Activated naive CD4-positive, alpha-beta T cell treated with anti-CD3 and anti-CD28 coated beads, Interleukin-2, amount 50 U/mL, for 72 hours (primary cell): ENCODE data around the gene IPCEF1. TPM values are rescaled to one million over a fixed set of nuclear protein-coding genes. Genes with fewer than 3 reads are reported as not detected.
"Not testable (repeated sequence)": the region's sequence is repeated elsewhere in the genome, so short reads cannot be mapped to it uniquely, and the experiment has no call there.

Experiments used
- ATAC-seq, 2 donors: fragments of 150-1000 bp; cut with Tn5 transposase; 2 replicates each; pipeline ENCODE4 v1.10.0; 2021; ENCODE audit warnings: mild to moderate bottlenecking in 2 of 2, moderate library complexity in 2 of 2
- DNase-seq, 2 donors: peaks; one replicate each; pipeline ENCODE4 v3.0.0; 2021 to 2022; ENCODE audit warnings: low spot score in 2 of 2
- H3K27ac Mint-ChIP-seq, 2 donors: one replicate each; pipeline ENCODE4 v1.8.0; 2022; ENCODE audit warnings: mild to moderate bottlenecking in 2 of 2, mixed read lengths in 2 of 2
- H3K36me3 Mint-ChIP-seq, 2 donors: one replicate each; pipeline ENCODE4 v1.8.0; 2022; ENCODE audit warnings: mixed read lengths in 2 of 2
- H3K9me3 Mint-ChIP-seq, 2 donors: one replicate each; pipeline ENCODE4 v1.8.0; 2022; ENCODE audit warnings: mixed read lengths in 2 of 2
- total RNA-seq, 2 donors: library from RNA; stranded (reverse); gene quantifications; one replicate each; pipeline ENCODE4 v1.2.3, GENCODE V29; 2022

The IPCEF1 gene
- total RNA-seq, 2 donors from 2014 or later: 8.8 to 19.1 TPM

- Mint-ChIP-seq H3K9me3 (peaks cover 8 to 10% of the 10 kb centered on the region in 2 donors), H3K36me3 (peaks cover 0 to 6% of the 10 kb centered on the region in 2 donors), H3K27ac (no peak overlapping the region)
- no peak for ATAC-seq
- DNase-seq: no peak
Measured at GRCh38 chr6:154354265-154354777, 2.3 kb downstream of the IPCEF1 start.

- peaks cover 0 to 6% of the 10 kb centered on the region in 2 donors for H3K36me3 Mint-ChIP-seq
- H3K27ac Mint-ChIP-seq: no peak overlapping the region
- H3K9me3 Mint-ChIP-seq: peaks cover 8 to 10% of the 10 kb centered on the region in 2 donors
- ATAC-seq (no peak), DNase-seq (no peak)
Measured at GRCh38 chr6:154353626-154354025, 3.0 kb downstream of the IPCEF1 start.

DNA sequence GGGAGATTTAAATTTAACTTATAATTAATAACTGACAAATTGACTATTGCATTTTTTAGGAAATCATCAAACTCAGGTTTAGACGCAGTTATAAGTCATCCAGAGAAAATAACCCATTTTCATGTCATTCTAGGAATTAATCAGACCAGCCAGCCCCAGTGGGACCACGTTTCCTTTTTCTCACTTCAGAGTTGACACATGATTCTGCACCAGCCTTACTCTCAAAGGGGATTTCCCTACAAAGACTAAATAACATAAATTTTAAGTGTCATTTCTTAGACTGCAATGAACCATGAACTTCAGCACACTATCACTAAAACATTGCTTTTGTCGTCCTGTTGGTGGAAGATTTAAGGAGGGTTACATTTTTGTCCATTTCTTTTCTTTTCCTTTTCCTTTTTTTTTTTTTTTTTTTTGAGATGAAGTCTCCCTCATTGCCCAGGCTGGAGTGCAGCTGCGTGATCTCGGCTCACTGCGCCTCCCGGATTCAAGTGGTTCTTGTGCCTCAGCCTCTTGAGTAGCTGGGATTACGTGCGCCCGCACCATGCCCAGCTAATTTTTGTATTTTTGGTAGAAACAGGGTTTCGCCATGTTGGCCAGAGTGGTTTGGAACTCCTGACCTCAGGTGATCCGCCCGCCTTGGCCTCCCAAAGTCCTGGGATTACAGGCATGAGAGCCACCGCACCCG is 3.6 kb downstream of the IPCEF1 start:
- H3K36me3 Mint-ChIP-seq: peaks cover 0 to 6% of the 10 kb centered on the region in 2 donors
- peaks cover 8 to 10% of the 10 kb centered on the region in 2 donors for H3K9me3 Mint-ChIP-seq
- no peak overlapping the region for H3K27ac Mint-ChIP-seq
- ATAC-seq (peak; percentile 87 to 93), DNase-seq (peak in 1 of 2 donors; percentile 54)

GRCh38 chr6:154350293-154350692 is 6.3 kb downstream of the IPCEF1 start:
- peaks cover 8 to 23% of the 10 kb centered on the region in 2 donors for H3K9me3 Mint-ChIP-seq

DNA sequence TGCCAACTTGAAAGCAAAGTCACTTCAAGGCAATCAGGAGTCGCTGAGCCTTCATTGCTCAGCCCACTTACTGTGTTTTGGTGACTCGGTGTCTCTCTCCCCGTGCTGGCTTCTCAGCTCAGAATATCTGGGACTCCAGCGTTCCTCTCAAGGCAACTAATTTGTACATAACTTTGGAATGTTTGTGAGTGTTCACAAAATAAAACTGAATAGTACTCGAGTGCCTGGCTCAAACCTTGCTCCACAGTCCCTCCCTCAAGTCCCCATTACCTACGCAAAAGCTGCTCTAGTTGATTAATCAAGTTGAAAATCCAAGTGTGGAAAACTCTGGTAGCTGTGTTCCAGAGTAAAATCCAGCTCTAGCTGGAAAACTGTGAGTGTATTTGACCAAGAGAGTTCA is 8.6 kb downstream of the IPCEF1 start:
- Mint-ChIP-seq H3K36me3 (peaks cover 0 to 13% of the 10 kb centered on the region in 2 donors), H3K27ac (no peak overlapping the region)
- DNase-seq: no peak

More at GRCh38 chr6:154350293-154350692, 6.3 kb downstream of the IPCEF1 start:
- peaks cover 6 to 12% of the 10 kb centered on the region in 2 donors for H3K36me3 Mint-ChIP-seq
- H3K27ac Mint-ChIP-seq: no peak overlapping the region
- DNase-seq: no peak
- ATAC-seq: no peak

DNA sequence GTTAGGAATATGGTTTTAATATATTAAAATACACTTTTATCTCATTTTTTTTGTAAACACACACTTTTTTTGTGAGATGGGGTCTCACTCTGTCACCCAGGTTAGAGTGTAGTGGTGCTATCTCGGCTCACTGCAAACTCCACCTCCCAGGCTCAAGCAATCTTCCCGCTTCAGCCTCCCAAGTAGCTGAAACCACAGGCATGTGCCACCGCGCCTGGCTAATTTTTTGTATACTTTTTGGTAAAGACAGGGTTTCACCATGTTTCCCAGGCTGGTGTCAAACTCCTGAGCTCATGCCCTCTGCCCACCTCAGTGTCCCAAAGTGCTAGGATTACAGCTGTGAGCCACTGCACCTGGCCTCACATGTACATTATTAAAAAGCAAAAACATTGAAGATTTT is 10.8 kb downstream of the IPCEF1 start:
- H3K27ac Mint-ChIP-seq: no peak overlapping the region
- H3K36me3 Mint-ChIP-seq: peaks cover 0 to 13% of the 10 kb centered on the region in 2 donors

More for the DNA sequence above, 8.6 kb downstream of the IPCEF1 start:
- peaks cover 0 to 18% of the 10 kb centered on the region in 2 donors for H3K9me3 Mint-ChIP-seq
- no peak for ATAC-seq

DNA sequence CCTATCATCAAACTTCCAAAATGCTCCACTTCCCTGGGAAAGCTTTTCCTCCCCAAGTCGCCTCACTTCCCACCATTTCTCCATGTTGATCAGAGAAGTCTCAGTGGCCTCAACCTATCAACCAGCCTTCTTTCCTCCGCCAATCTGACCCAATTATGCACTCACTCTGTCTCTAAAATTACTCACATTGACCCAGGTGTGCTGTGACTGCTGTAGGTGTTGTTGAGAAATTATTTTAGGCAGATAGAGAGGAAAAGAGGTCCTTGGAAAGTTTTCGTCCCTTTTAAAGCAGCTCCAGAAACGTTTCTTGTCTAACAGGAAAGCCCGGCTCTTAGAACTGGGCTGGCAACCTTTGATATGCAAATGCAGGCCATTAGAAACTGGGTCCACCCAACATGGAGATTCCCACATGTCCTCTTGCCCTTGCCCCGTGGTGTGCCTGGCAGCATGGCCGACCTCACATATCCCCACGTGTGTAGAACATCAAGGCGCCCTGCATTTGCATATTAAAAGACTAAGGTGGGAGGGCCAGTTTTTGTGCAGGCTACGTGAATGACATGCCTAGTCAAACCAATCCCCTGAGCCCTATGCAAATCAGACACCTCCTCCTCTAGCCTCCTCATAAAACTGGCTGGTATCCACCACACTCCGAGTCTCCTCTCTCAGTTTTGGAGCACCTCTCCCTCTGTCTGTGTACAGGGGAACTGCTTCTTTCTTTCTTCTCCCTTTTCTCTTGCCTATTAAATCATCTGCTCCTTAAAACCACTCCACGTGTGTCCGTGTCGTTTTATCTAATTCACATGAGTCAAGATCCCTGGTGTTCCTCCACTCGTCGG is 12.9 kb downstream of the IPCEF1 start:
- ATAC-seq: no peak
- Mint-ChIP-seq H3K36me3 (peaks cover 0 to 13% of the 10 kb centered on the region in 2 donors), H3K27ac (no peak overlapping the region), H3K9me3 (peaks cover 0 to 18% of the 10 kb centered on the region in 2 donors)
- DNase-seq: no peak

More for the DNA sequence above, 10.8 kb downstream of the IPCEF1 start:
- ATAC-seq (no peak), DNase-seq (no peak)
- H3K9me3 Mint-ChIP-seq: peaks cover 0 to 18% of the 10 kb centered on the region in 2 donors

- H3K9me3 Mint-ChIP-seq: peaks cover 0 to 16% of the 10 kb centered on the region in 2 donors
- ATAC-seq (no peak), DNase-seq (no peak)
- H3K27ac Mint-ChIP-seq: no peak overlapping the region
- peaks cover 0 to 11% of the 10 kb centered on the region in 2 donors for H3K36me3 Mint-ChIP-seq
Measured at GRCh38 chr6:154341871-154342270, 14.7 kb downstream of the IPCEF1 start.

- Mint-ChIP-seq H3K27ac (no peak overlapping the region), H3K36me3 (peaks cover 0 to 6% of the 10 kb centered on the region in 2 donors), H3K9me3 (peaks cover 0 to 11% of the 10 kb centered on the region in 2 donors)
- DNase-seq: no peak
- no peak for ATAC-seq
Measured at GRCh38 chr6:154341336-154341735, 15.3 kb downstream of the IPCEF1 start.

- H3K9me3 Mint-ChIP-seq: no peaks in the 10 kb centered on the region
- no peak for ATAC-seq
- DNase-seq: no peak
- H3K36me3 Mint-ChIP-seq: no peaks in the 10 kb centered on the region
- no peak overlapping the region for H3K27ac Mint-ChIP-seq
Measured at GRCh38 chr6:154337406-154338005, 19.1 kb downstream of the IPCEF1 start.

GRCh38 chr6:154334147-154334546 is 22.5 kb downstream of the IPCEF1 start:
- not testable (repeated sequence) for H3K36me3 Mint-ChIP-seq, DNase-seq, ATAC-seq, H3K9me3 Mint-ChIP-seq, H3K27ac Mint-ChIP-seq

DNA sequence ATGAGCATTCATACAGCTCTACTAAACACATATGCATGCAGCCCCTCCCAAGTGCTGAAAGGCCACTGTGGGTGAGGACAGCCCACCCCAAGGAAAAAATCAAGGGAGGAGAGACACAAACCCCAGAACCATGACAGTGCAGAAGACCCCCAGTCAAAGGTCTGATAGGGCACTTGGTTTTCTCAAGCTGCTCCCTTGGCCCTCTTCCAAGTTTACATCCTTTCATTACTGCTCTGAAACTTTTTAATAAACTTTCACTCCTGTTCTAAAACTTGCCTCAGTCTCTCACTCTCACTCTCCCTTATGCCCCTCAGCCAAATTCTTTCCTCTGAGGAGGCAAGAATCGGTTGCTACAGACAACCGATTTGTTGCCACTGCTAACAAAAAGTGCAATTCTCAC is 24.9 kb downstream of the IPCEF1 start:
- Mint-ChIP-seq H3K9me3 (peaks cover 3 to 5% of the 10 kb centered on the region in 2 donors), H3K36me3 (peaks cover 0 to 7% of the 10 kb centered on the region in 2 donors), H3K27ac (no peak overlapping the region)
- ATAC-seq: no peak
- DNase-seq: no peak

- DNase-seq (no peak), ATAC-seq (peak in 1 of 2 donors; percentile 57)
- Mint-ChIP-seq H3K9me3 (peaks cover 3 to 5% of the 10 kb centered on the region in 2 donors), H3K36me3 (peaks cover 0 to 7% of the 10 kb centered on the region in 2 donors), H3K27ac (no peak overlapping the region)
Measured at GRCh38 chr6:154329350-154330170, 27.0 kb downstream of the IPCEF1 start.

DNA sequence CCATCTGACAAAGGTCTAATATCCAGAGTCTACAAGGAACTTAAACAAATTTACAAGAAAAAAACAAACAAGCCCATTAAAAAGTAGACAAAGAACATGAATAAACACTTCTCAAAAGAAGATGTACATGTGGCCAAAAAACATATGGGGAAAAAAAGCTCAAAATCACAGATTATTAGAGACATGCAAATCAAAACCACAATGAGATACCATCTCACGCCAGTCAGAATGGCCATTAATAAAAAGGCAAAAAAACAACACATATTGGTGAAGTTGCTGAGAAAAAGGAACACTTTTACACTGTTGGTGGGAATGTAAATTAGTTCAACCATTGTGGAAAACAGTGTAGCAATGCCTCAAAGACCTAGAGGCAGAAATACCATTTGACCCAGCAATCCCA is 29.3 kb downstream of the IPCEF1 start:
- not testable (repeated sequence) for DNase-seq, H3K36me3 Mint-ChIP-seq, H3K27ac Mint-ChIP-seq, ATAC-seq, H3K9me3 Mint-ChIP-seq

GRCh38 chr6:154325142-154325541 is 31.5 kb downstream of the IPCEF1 start:
- DNase-seq (no peak), ATAC-seq (no peak)
- Mint-ChIP-seq H3K36me3 (no peaks in the 10 kb centered on the region), H3K27ac (no peak overlapping the region), H3K9me3 (no peaks in the 10 kb centered on the region)

- no peak for DNase-seq
- Mint-ChIP-seq H3K36me3 (no peaks in the 10 kb centered on the region), H3K9me3 (no peaks in the 10 kb centered on the region), H3K27ac (no peak overlapping the region)
- ATAC-seq: no peak
Measured at GRCh38 chr6:154320181-154320580, 36.4 kb downstream of the IPCEF1 start.
